ENCODE measurements around the gene ZCWPW1. TPM values are rescaled to one million over a fixed set of nuclear protein-coding genes. Genes with fewer than 3 reads are reported as not detected.

The ZCWPW1 gene
- total and polyA plus RNA-seq, 10 of the 15 experiments (the other 5 are each of a cell fraction or from before 2014, with no cell fraction given) = 1.3 to 4.4 (median 3.7) TPM

GRCh38 chr7:100372694-100373093 is 55.8 kb downstream of the ZCWPW1 start:
- TF ChIP-seq RFX5 (IDR thresholded peaks at IDR 0.05; ENCODE audit: low read depth, low read length) (no peak), USF1 (IDR thresholded peaks at IDR 0.05; ENCODE audit: borderline replicate concordance, extremely low read length, insufficient read depth, low read depth, low read length) (peak; percentile 65)
- peaks cover 20% of the 10 kb centered on the region for H3K79me2 ChIP-seq (ENCODE audit: control insufficient read depth, insufficient read depth, low read length)
- H3K27me3 ChIP-seq (replicated peaks in 1 of 2; ENCODE audit: control insufficient read depth in 2 of 2, insufficient read depth in 2 of 2, low read length in 1 of 2) = no peaks in the 10 kb centered on the region
- no TSS peak for BruUV-seq (replicated peaks)
- peaks cover 45% of the 10 kb centered on the region for H3K4me1 ChIP-seq (ENCODE audit: control insufficient read depth, insufficient read depth, low read length)
- no peaks in the 10 kb centered on the region for H4K20me1 ChIP-seq (ENCODE audit: control insufficient read depth, insufficient read depth)
- H3K36me3 ChIP-seq (ENCODE audit: control insufficient read depth in 2 of 2, insufficient read depth in 2 of 2, low read length in 1 of 2) = no peaks in the 10 kb centered on the region
- no peak overlapping the region for H2AFZ ChIP-seq (ENCODE audit: control insufficient read depth, low read depth, low read length)
- ChIA-PET POLR2A (interaction anchor here (1.0 kb wide), 1 partner anchor 64 kb away, joined by 3 read pairs; the partner anchor contains the start of gene PPP1R35), CTCF (interaction anchor here (0.6 to 10.0 kb wide), 2 partner anchors 34 to 171 kb away, joined by 3 to 134 read pairs; no protein-coding TSS in a partner anchor), RAD21 (ENCODE audit: unreplicated experiment) (interaction anchor here (1.4 kb wide), 1 partner anchor 35 kb away, joined by 4 read pairs; no protein-coding TSS in a partner anchor), SMC1A (ENCODE audit: uncharacterized antibody, unreplicated experiment) (no interaction called here)
- intact Hi-C loops (cut with micrococcal nuclease; ENCODE audit: unreplicated experiment) (no loop called here), in situ Hi-C loops (cut with MboI) (no loop called here)
- FAIRE-seq (no peak), ATAC-seq (no peak), DNase-seq (ENCODE audit: low read depth, low spot score) (no peak)
- no peak overlapping the region for H3K9ac ChIP-seq (ENCODE audit: control insufficient read depth, insufficient read depth, low read length)
- H3K27ac ChIP-seq (ENCODE audit: control insufficient read depth, insufficient read depth) = no peak overlapping the region
- no peak overlapping the region for H3K4me2 ChIP-seq (ENCODE audit: control insufficient read depth, insufficient read depth)
- no peaks in the 10 kb centered on the region for H3K9me3 ChIP-seq (replicated peaks; ENCODE audit: control insufficient read depth, insufficient read depth, low read length)
- 72% methylated on average over 6 of the region's 6 CpGs for WGBS (ENCODE audit: insufficient coverage, insufficient replicate concordance, low lambda C conversion rate, missing lambda C conversion rate)
- no peak overlapping the region for H3K4me3 ChIP-seq

- Histone ChIP-seq H3K27ac (ENCODE audit: control insufficient read depth, insufficient read depth) (no peak overlapping the region), H3K27me3 (replicated peaks in 1 of 2; ENCODE audit: control insufficient read depth in 2 of 2, insufficient read depth in 2 of 2, low read length in 1 of 2) (no peaks in the 10 kb centered on the region), H3K36me3 (ENCODE audit: control insufficient read depth in 2 of 2, insufficient read depth in 2 of 2, low read length in 1 of 2) (no peaks in the 10 kb centered on the region), H3K4me3 (no peak overlapping the region), H3K4me2 (ENCODE audit: control insufficient read depth, insufficient read depth) (no peak overlapping the region), H4K20me1 (ENCODE audit: control insufficient read depth, insufficient read depth) (no peaks in the 10 kb centered on the region), H3K9ac (ENCODE audit: control insufficient read depth, insufficient read depth, low read length) (no peak overlapping the region), H2AFZ (ENCODE audit: control insufficient read depth, low read depth, low read length) (no peak overlapping the region), H3K9me3 (replicated peaks; ENCODE audit: control insufficient read depth, insufficient read depth, low read length) (no peaks in the 10 kb centered on the region), H3K4me1 (ENCODE audit: control insufficient read depth, insufficient read depth, low read length) (peaks cover 50% of the 10 kb centered on the region), H3K79me2 (ENCODE audit: control insufficient read depth, insufficient read depth, low read length) (peaks cover 20% of the 10 kb centered on the region)
- ChIA-PET CTCF (interaction anchor here (0.6 to 10.0 kb wide), 2 partner anchors 35 to 108 kb away, joined by 4 to 134 read pairs; no protein-coding TSS in a partner anchor), SMC1A (ENCODE audit: uncharacterized antibody, unreplicated experiment) (no interaction called here), RAD21 (ENCODE audit: unreplicated experiment) (interaction anchor here (1.4 kb wide), 1 partner anchor 36 kb away, joined by 4 read pairs; no protein-coding TSS in a partner anchor), POLR2A (interaction anchor here (0.7 to 1.0 kb wide), 2 partner anchors 35 to 64 kb away, joined by 3 to 4 read pairs; partner anchors contain the start of gene PPP1R35)
- 58% methylated on average over 6 of the region's 8 CpGs for WGBS (ENCODE audit: insufficient coverage, insufficient replicate concordance, low lambda C conversion rate, missing lambda C conversion rate)
- TF ChIP-seq POLR2A (IDR thresholded peaks at IDR 0.05; ENCODE audit: low read depth, low read length) (no peak; the same call in 1 of the 2 replicates), ZNF687 (IDR thresholded peaks at IDR 0.05) (0 out of 2 replicates have a peak, but pooled peaks have one; percentile 22), YY1 (IDR thresholded peaks at IDR 0.05; ENCODE audit: low read depth, low read length) (no peak)
- ATAC-seq = no peak
- no TSS peak for BruUV-seq (replicated peaks)
- no peak for FAIRE-seq
- in situ Hi-C loops (cut with MboI) = no loop called here
- intact Hi-C loops (cut with micrococcal nuclease; ENCODE audit: unreplicated experiment) = no loop called here
- DNase-seq (ENCODE audit: low read depth, low spot score) = no peak
Observed at GRCh38 chr7:100372256-100372655, 56.2 kb downstream of the ZCWPW1 start.
